Tibial nerve (tissue), 4 donors: ENCODE results near the gene ASIP. TPM values are rescaled to one million over a fixed set of nuclear protein-coding genes. Genes with fewer than 3 reads are reported as not detected.

ENCODE experiments used
- DNase-seq, 2 donors: peaks; one replicate each; pipeline ENCODE4 v3.0.0-alpha.2; 2019; ENCODE audit warnings: low spot score in 2 of 2
- H3K27ac ChIP-seq, 4 donors: fragments of 200-600 bp; sonication (generic) in 3 of 4; one replicate each; pipeline ENCODE4 v1.5.1; 2017 to 2019; ENCODE audit warnings: mild to moderate bottlenecking in 1 of 4
- H3K27me3 ChIP-seq, 2 donors: fragments of 200-600 bp; sonication (generic) in 1 of 2; one replicate each; pipeline versions ENCODE4 v1.5.1 to v1.6.0; 2017 to 2019
- H3K36me3 ChIP-seq, 3 donors: fragments of 200-600 bp; sonication (generic); one replicate each; pipeline ENCODE4 v1.5.1; 2018 to 2019
- H3K4me1 ChIP-seq, 4 donors: fragments of 200-600 bp; sonication (generic) in 3 of 4; one replicate each; pipeline ENCODE4 v1.5.1; 2017 to 2019
- H3K4me3 ChIP-seq, 4 donors: fragments of 200-600 bp; sonication (generic) in 3 of 4; one replicate each; pipeline ENCODE4 v1.5.1; 2017 to 2019; ENCODE audit warnings: mild to moderate bottlenecking in 1 of 4, moderate library complexity in 1 of 4
- H3K9me3 ChIP-seq, 4 donors: fragments of 200-600 bp; sonication (generic) in 3 of 4; one replicate each; pipeline ENCODE4 v1.5.1; 2017 to 2019
- CTCF ChIP-seq, 5 experiments: fragments of 200-600 bp in 3 of 5; fragments of 450-650 bp in 2 of 5; sonication (generic) in 3 of 5; IDR thresholded peaks; one replicate each; pipeline ENCODE4 v1.5.1; 2016 to 2019; ENCODE audit warnings: antibody characterized with exemption in 5 of 5, mild to moderate bottlenecking in 3 of 5, moderate library complexity in 2 of 5
- EP300 ChIP-seq, 2 donors: sonication (generic); formaldehyde crosslinking; IDR thresholded peaks; one replicate each; pipeline ENCODE4 v1.6.1; 2017; ENCODE audit warnings: antibody characterized with exemption in 2 of 2, mild to moderate bottlenecking in 1 of 2
- POLR2A ChIP-seq, 2 donors: fragments of 450-650 bp; IDR thresholded peaks; one replicate each; pipeline ENCODE4 v1.6.1; 2017; ENCODE audit warnings: antibody characterized with exemption in 2 of 2, mild to moderate bottlenecking in 2 of 2, moderate library complexity in 2 of 2
- WGBS, 2 donors: methylation state at CpG; one replicate each; pipeline ENCODE4 v1.1.5; 2018; 5-methylcytosine and 5-hydroxymethylcytosine counted together
- total RNA-seq, 4 donors: library from RNA; depleted of rRNA; stranded (reverse); fragments of >200 nt; gene quantifications; one replicate each; pipeline ENCODE4 v1.1.0, GENCODE V29; 2016

The ASIP gene
- total RNA-seq, 4 donors from 2014 or later = 1.4 to 10.5 (median 3.3) TPM; not detected in 1

- DNase-seq = no peak
- Histone ChIP-seq H3K27ac (no peak overlapping the region), H3K36me3 (peaks cover 0 to 8% (median 0%) of the 10 kb centered on the region in 3 donors), H3K9me3 (no peaks in the 10 kb centered on the region), H3K4me1 (peaks cover 0 to 32% (median 7%) of the 10 kb centered on the region in 4 donors), H3K4me3 (no peak overlapping the region), H3K27me3 (no peaks in the 10 kb centered on the region)
- no peak for TF ChIP-seq EP300 (IDR thresholded peaks at IDR 0.05)
- no peak for TF ChIP-seq CTCF (IDR thresholded peaks at IDR 0.05)
- no peak for TF ChIP-seq POLR2A (IDR thresholded peaks at IDR 0.05)
- 78 to 88% methylated on average over 11 of the region's 11 CpGs for WGBS, 2 donors
Measured at GRCh38 chr20:34299556-34300255, 58.5 kb downstream of the ASIP start.

GRCh38 chr20:34300256-34300806, 59.1 kb downstream of the ASIP start:
- Histone ChIP-seq H3K9me3 (no peaks in the 10 kb centered on the region), H3K4me3 (no peak overlapping the region)
- 84 to 88% methylated on average over 3 of the region's 3 CpGs for WGBS, 2 donors

DNA sequence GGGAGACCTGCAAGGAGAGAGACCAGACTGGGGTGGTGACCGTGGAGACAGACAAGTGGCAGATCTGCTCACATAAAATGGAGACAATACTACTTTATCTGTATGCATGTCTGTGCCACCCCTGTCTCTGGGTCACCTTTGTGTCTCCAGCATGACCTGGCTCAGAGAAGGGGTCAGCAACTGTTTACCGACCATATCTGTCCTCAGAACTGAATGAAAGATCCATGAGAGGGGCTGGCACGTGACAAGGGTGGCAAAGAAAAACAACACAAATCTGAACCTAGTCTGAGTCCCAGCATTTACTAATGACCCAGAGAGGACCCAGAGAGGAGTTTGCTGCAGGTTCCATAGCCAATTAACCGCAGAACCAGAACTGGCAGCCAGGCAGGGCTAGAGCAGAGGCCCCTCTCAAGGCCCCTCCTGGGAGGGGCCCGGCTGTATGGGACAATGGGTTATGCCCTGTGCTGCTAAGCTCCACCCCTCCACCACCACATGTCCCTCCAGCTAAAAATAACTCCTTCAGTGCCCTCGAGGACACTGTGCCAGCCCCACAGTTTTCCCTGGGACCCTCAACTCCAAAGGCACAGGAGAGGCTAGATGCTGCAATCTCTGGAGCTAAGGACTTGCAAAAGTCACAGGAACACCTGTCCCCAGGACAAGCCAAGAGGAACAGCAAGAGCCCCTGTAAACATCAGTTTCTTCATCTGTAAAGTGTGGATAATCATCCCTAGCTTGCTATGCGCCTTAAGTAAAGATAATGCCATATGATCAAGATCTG, 59.8 kb downstream of the ASIP start:
- Histone ChIP-seq H3K4me1 (peaks cover 0 to 32% (median 7%) of the 10 kb centered on the region in 4 donors), H3K27ac (peak overlapping the region in 1 of 4 donors; percentile 43), H3K27me3 (no peaks in the 10 kb centered on the region), H3K36me3 (no peaks in the 10 kb centered on the region), H3K9me3 (no peaks in the 10 kb centered on the region), H3K4me3 (no peak overlapping the region)
- WGBS, 2 donors = 40 to 54% methylated on average over 7 of the region's 7 CpGs
- DNase-seq = no peak
- TF ChIP-seq POLR2A (IDR thresholded peaks at IDR 0.05) (no peak), CTCF (IDR thresholded peaks at IDR 0.05) (no peak), EP300 (IDR thresholded peaks at IDR 0.05) (no peak)

More at GRCh38 chr20:34300256-34300806, 59.1 kb downstream of the ASIP start:
- Histone ChIP-seq H3K27me3 (no peaks in the 10 kb centered on the region), H3K36me3 (peaks cover 0 to 2% (median 0%) of the 10 kb centered on the region in 3 donors), H3K4me1 (peaks cover 0 to 32% (median 7%) of the 10 kb centered on the region in 4 donors), H3K27ac (peak overlapping the region in 1 of 4 donors; percentile 43)
- no peak for TF ChIP-seq POLR2A (IDR thresholded peaks at IDR 0.05)
- no peak for TF ChIP-seq CTCF (IDR thresholded peaks at IDR 0.05)
- DNase-seq = no peak

DNA sequence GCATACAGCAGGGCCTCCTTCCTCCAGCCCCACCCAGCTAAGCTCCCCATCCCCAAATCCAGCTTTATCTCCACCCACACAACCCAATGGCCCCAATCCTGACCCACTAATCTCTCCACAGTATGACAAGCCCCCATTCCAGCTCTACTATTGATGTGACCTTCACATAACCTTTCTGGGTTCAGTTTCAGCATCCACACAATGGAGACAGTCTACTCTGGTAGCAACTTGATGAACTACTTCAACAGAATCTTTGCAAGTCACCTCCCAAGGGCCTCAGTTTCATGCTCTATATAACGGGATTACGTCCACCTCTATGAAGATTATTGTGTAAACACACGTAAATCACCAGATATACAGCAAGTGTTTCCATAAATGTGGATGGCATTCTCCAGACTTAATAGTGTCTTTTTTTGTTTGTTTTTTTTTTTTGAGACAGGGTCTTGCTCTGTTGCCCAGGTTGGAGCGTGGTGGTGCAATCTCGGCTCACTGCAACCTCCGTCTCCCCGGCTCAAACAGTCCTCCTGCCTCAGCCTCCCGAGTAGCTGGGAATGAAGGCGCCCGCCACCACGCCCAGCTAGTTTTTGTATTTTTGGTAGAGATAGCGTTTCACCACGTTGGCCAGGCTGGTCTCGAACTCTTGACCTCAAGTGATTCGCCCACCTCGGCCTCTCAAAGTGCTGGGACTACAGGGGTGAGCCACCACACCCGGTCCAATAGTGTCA, 60.5 kb downstream of the ASIP start:
- H3K27me3 ChIP-seq = no peaks in the 10 kb centered on the region
- TF ChIP-seq CTCF (IDR thresholded peaks at IDR 0.05) (no peak), POLR2A (IDR thresholded peaks at IDR 0.05) (no peak), EP300 (IDR thresholded peaks at IDR 0.05) (no peak)
- no peaks in the 10 kb centered on the region for H3K9me3 ChIP-seq
- H3K36me3 ChIP-seq = no peaks in the 10 kb centered on the region
- no peak for DNase-seq
- peak overlapping the region in 3 of 4 donors; percentile 75 to 94 (median 90) for H3K4me3 ChIP-seq
- WGBS, 2 donors = 85 to 89% methylated on average over 17 of the region's 17 CpGs
- peaks cover 0 to 32% (median 7%) of the 10 kb centered on the region in 4 donors for H3K4me1 ChIP-seq
- peak overlapping the region in 2 of 4 donors; percentile 97 to 99 for H3K27ac ChIP-seq
